ENCODE data around the gene GLTPD2.

Gene GLTPD2

GRCh38 chr17:4777969-4778760 is 10.6 kb upstream of the GLTPD2 start:
- TF ChIP-seq CTCF (IDR thresholded peaks at IDR 0.05): no peak
- Histone ChIP-seq H3K9ac (no peak overlapping the region), H3K9me3 (ENCODE audit: control insufficient read depth, low read length) (no peaks in the 10 kb centered on the region), H3K36me3 (ENCODE audit: control insufficient read depth, insufficient read depth, low read length) (no peaks in the 10 kb centered on the region), H3K4me3 (ENCODE audit: low read depth, low read length) (no peak overlapping the region), H3K79me2 (no peaks in the 10 kb centered on the region), H3K4me1 (no peaks in the 10 kb centered on the region), H2AFZ (no peak overlapping the region), H3K27me3 (ENCODE audit: control insufficient read depth, insufficient read depth, low read length) (no peaks in the 10 kb centered on the region), H3K27ac (no peak overlapping the region), H3K4me2 (ENCODE audit: low read length) (no peak overlapping the region)

- Histone ChIP-seq H3K27ac (no peak overlapping the region), H3K4me1 (no peaks in the 10 kb centered on the region), H3K9me3 (ENCODE audit: control insufficient read depth, low read length) (no peaks in the 10 kb centered on the region), H3K27me3 (ENCODE audit: control insufficient read depth, insufficient read depth, low read length) (no peaks in the 10 kb centered on the region), H3K36me3 (ENCODE audit: control insufficient read depth, insufficient read depth, low read length) (no peaks in the 10 kb centered on the region), H3K9ac (no peak overlapping the region), H2AFZ (no peak overlapping the region), H3K79me2 (no peaks in the 10 kb centered on the region), H3K4me3 (ENCODE audit: low read depth, low read length) (no peak overlapping the region), H3K4me2 (ENCODE audit: low read length) (no peak overlapping the region)
- no peak for TF ChIP-seq CTCF (IDR thresholded peaks at IDR 0.05)
Observed at GRCh38 chr17:4780325-4780955, 8.3 kb upstream of the GLTPD2 start.

- TF ChIP-seq CTCF (IDR thresholded peaks at IDR 0.05): no peak
- H3K4me2 ChIP-seq (ENCODE audit: low read length): no peak overlapping the region
- no peaks in the 10 kb centered on the region for H3K27me3 ChIP-seq (ENCODE audit: control insufficient read depth, insufficient read depth, low read length)
- H2AFZ ChIP-seq: no peak overlapping the region
- H3K4me1 ChIP-seq: peaks cover 15% of the 10 kb centered on the region
- H3K9me3 ChIP-seq (ENCODE audit: control insufficient read depth, low read length): no peaks in the 10 kb centered on the region
- H3K4me3 ChIP-seq (ENCODE audit: low read depth, low read length): no peak overlapping the region
- no peak overlapping the region for H3K9ac ChIP-seq
- no peaks in the 10 kb centered on the region for H3K79me2 ChIP-seq
- no peak overlapping the region for H3K27ac ChIP-seq
- H3K36me3 ChIP-seq (ENCODE audit: control insufficient read depth, insufficient read depth, low read length): no peaks in the 10 kb centered on the region
Observed at GRCh38 chr17:4782652-4783051, 6.1 kb upstream of the GLTPD2 start.

GRCh38 chr17:4785311-4786105 is 3.3 kb upstream of the GLTPD2 start:
- peak overlapping the region; percentile 72 for H2AFZ ChIP-seq
- no peaks in the 10 kb centered on the region for H3K79me2 ChIP-seq
- no peaks in the 10 kb centered on the region for H3K9me3 ChIP-seq (ENCODE audit: control insufficient read depth, low read length)
- no peak for TF ChIP-seq CTCF (IDR thresholded peaks at IDR 0.05)
- H3K36me3 ChIP-seq (ENCODE audit: control insufficient read depth, insufficient read depth, low read length): no peaks in the 10 kb centered on the region
- H3K27me3 ChIP-seq (ENCODE audit: control insufficient read depth, insufficient read depth, low read length): no peaks in the 10 kb centered on the region
- H3K4me3 ChIP-seq (ENCODE audit: low read depth, low read length): peak overlapping the region; percentile 50
- H3K4me2 ChIP-seq (ENCODE audit: low read length): peak overlapping the region; percentile 71
- H3K9ac ChIP-seq: no peak overlapping the region
- H3K27ac ChIP-seq: peak overlapping the region; percentile 85
- peaks cover 19% of the 10 kb centered on the region for H3K4me1 ChIP-seq

All from parathyroid adenoma (tissue), 2 donors.